Endothelial cell of umbilical vein (primary cell): ENCODE data around the gene MRPL47. TPM values are rescaled to one million over a fixed set of nuclear protein-coding genes. Genes with fewer than 3 reads are reported as not detected.
A peak's percentile ranks its signal among the peaks of the same experiment; 100 is the strongest.

Source experiments
- BruUV-seq: library from RNA; stranded (reverse); fragments of 400-500 nt; replicated peaks from 2 replicates; lab custom pipeline; 2021; lab: Mats Ljungman, UMichigan
- CTCF ChIA-PET: fragments of 300-600, 350-600 bp; sonication (Branson Sonifier 250); formaldehyde crosslinking; loops from one replicate; lab custom pipeline; 2021; ENCODE audit warnings: antibody characterized with exemption, inconsistent platforms; lab: Charles Lee
- POLR2A ChIA-PET: fragments of 300-600, 350-600 bp; sonication (Branson Sonifier 250); formaldehyde crosslinking; loops from one replicate; lab custom pipeline; 2021; ENCODE audit warnings: antibody characterized with exemption, inconsistent platforms; lab: Charles Lee
- DNase-seq: peaks from one replicate; pipeline ENCODE4 v3.0.0-alpha.2; 2011; ENCODE audit warnings: low read depth, low spot score
- FAIRE-seq: peaks from 2 replicates; lab custom pipeline; 2011; peaks lifted over from hg19 to GRCh38; lab: Jason Lieb, UNC
- H2AFZ ChIP-seq: 2 replicates; pipeline ENCODE4 v1.6.0; 2012; ENCODE audit warnings: low read depth, low read length, control low read depth, inconsistent platforms
- H3K27ac ChIP-seq: 2 replicates; pipeline ENCODE4 v1.5.1; 2011; ENCODE audit warnings: low read depth, mild to moderate bottlenecking, control low read depth, low read length, moderate library complexity; ENCODE audit not compliant: insufficient read depth
- H3K27me3 ChIP-seq, 2 experiments: 2 replicates each; pipeline versions ENCODE4 v1.6.0 to v1.6.1; 2011; ENCODE audit warnings: low read length in 2 of 2, mixed read lengths in 1 of 2; ENCODE audit not compliant: control insufficient read depth in 2 of 2, insufficient read depth in 2 of 2
- H3K36me3 ChIP-seq, 2 experiments: 2 replicates in 1 of 2; 3 replicates in 1 of 2; pipeline ENCODE4 v1.5.1; 2011; ENCODE audit warnings: low read length in 2 of 2, mild to moderate bottlenecking in 1 of 2, moderate library complexity in 1 of 2; ENCODE audit not compliant: control insufficient read depth in 2 of 2, insufficient read depth in 2 of 2; ENCODE audit errors: extremely low read depth in 1 of 2
- H3K4me1 ChIP-seq: 3 replicates; pipeline ENCODE4 v1.5.1; 2011; ENCODE audit warnings: mild to moderate bottlenecking, low read length; ENCODE audit not compliant: control insufficient read depth, insufficient read depth; ENCODE audit errors: extremely low read depth
- H3K4me2 ChIP-seq: 2 replicates; pipeline ENCODE4 v1.6.1; 2011; ENCODE audit warnings: low read length, control low read depth, mixed read lengths; ENCODE audit not compliant: insufficient read depth
- H3K4me3 ChIP-seq, 3 experiments: fragments of 200-600 bp in 1 of 3; sonication (generic), shearing (Covaris generic) in 1 of 3; replicated peaks in 1 of 3; 2 replicates each; pipeline ENCODE4 v1.5.1; 2011 to 2016; ENCODE audit warnings: control low read depth in 3 of 3, low read length in 3 of 3, mild to moderate bottlenecking in 2 of 3, inconsistent platforms in 1 of 3, low read depth in 1 of 3, moderate library complexity in 1 of 3; ENCODE audit not compliant: insufficient read depth in 1 of 3
- H3K79me2 ChIP-seq: 2 replicates; pipeline ENCODE4 v1.6.0; 2012; ENCODE audit warnings: low read length, inconsistent platforms; ENCODE audit not compliant: control insufficient read depth, insufficient read depth
- H3K9ac ChIP-seq: replicated peaks from 2 replicates; pipeline ENCODE3; 2011; ENCODE audit warnings: low read length, control low read depth; ENCODE audit not compliant: insufficient read depth; ENCODE audit errors: extremely low read depth
- H3K9me1 ChIP-seq: replicated peaks from 3 replicates; pipeline ENCODE4 v1.6.0; 2011; ENCODE audit warnings: mild to moderate bottlenecking, low read length; ENCODE audit not compliant: control insufficient read depth, insufficient read depth; ENCODE audit errors: extremely low read depth
- H3K9me3 ChIP-seq: replicated peaks from 2 replicates; pipeline ENCODE4 v1.5.1; 2012; ENCODE audit warnings: low read length, inconsistent platforms; ENCODE audit not compliant: control insufficient read depth, insufficient read depth
- H4K20me1 ChIP-seq: replicated peaks from 2 replicates; pipeline ENCODE3; 2011; ENCODE audit warnings: mild to moderate bottlenecking, low read length; ENCODE audit not compliant: control insufficient read depth, insufficient read depth; ENCODE audit errors: extremely low read depth
- CTCF ChIP-seq, 2 donors: IDR thresholded peaks; 1 replicate in 1 of 2; 2 replicates in 1 of 2; pipeline ENCODE4 v1.5.1; 2011; ENCODE audit warnings: low read length in 2 of 2, mild to moderate bottlenecking in 2 of 2, moderate library complexity in 2 of 2, control low read depth in 1 of 2, inconsistent platforms in 1 of 2, low read depth in 1 of 2; ENCODE audit not compliant: insufficient read depth in 1 of 2; ENCODE audit errors: extremely low read depth in 1 of 2
- EZH2 ChIP-seq: IDR thresholded peaks from 2 replicates; pipeline ENCODE4 v1.6.1; 2012; ENCODE audit warnings: borderline replicate concordance, low read depth, mild to moderate bottlenecking, moderate library complexity, low read length, inconsistent platforms; ENCODE audit not compliant: severe bottlenecking
- GATA2 ChIP-seq: IDR thresholded peaks from 2 replicates; pipeline ENCODE4 v1.7.0; 2011; ENCODE audit warnings: low read depth, mild to moderate bottlenecking, moderate library complexity, mixed read lengths, low read length; ENCODE audit not compliant: insufficient read length, insufficient read depth
- JUN ChIP-seq: IDR thresholded peaks from 2 replicates; pipeline ENCODE4 v1.6.1; 2011; ENCODE audit warnings: borderline replicate concordance, low read depth; ENCODE audit not compliant: insufficient read length, insufficient read depth
- MAX ChIP-seq: IDR thresholded peaks from 2 replicates; pipeline ENCODE4 v1.6.1; 2011; ENCODE audit not compliant: insufficient read depth, insufficient read length
- POLR2A ChIP-seq: IDR thresholded peaks from 2 replicates; pipeline ENCODE4 v1.6.1; 2012; ENCODE audit warnings: low read depth, mild to moderate bottlenecking, control low read depth, low read length
- dilution Hi-C: fragments of 300-500 bp; cut with MboI; formaldehyde crosslinking; loops from one replicate; pipeline ENCODE4 v1.15.0; 2019; ENCODE audit warnings: low sequenced_read_pairs; ENCODE audit not compliant: extremely low pct_ligation_motif_present
- intact Hi-C: fragments of 100-400 bp; cut with micrococcal nuclease; formaldehyde crosslinking; loops from one replicate; pipeline ENCODE4 v1.10.0; 2022
- polyA plus RNA-seq, 4 experiments: library from polyadenylated mRNA; depleted of rRNA in 3 of 4; stranded (reverse) in 3 of 4; unstranded in 1 of 4; fragments of >200 nt; gene quantifications; 2 replicates each; pipeline versions ENCODE4 v1.2.1 to v1.2.3, GENCODE V29; 2011 to 2012; ENCODE audit warnings: missing spikeins in 1 of 4
- total RNA-seq: library from RNA; stranded (reverse); gene quantifications from 2 replicates; pipeline ENCODE4 v1.2.3, GENCODE V29; 2021

Gene MRPL47
- total and polyA plus RNA-seq, 2 donors (not counting 3 experiments of a cell fraction or from before 2014, with no cell fraction given), result 20.3 to 47.0 TPM

GRCh38 chr3:179565496-179565895 is 38.9 kb downstream of the MRPL47 start:
- CTCF ChIA-PET, result interaction anchor here (1.0 to 1.5 kb wide), 2 partner anchors 10 to 244 kb away, joined by 4 read pairs; no protein-coding TSS in a partner anchor
- H3K36me3 ChIP-seq, result peaks cover 0 to 2% of the 10 kb centered on the region in 2 experiments
- no peak overlapping the region for H3K4me2 ChIP-seq
- no peaks in the 10 kb centered on the region for H3K9me3 ChIP-seq
- no peak overlapping the region for H2AFZ ChIP-seq
- H3K9ac ChIP-seq, result no peak overlapping the region
- FAIRE-seq, result no peak
- no peak for DNase-seq
- POLR2A ChIA-PET, result interaction anchor here (0.5 kb wide), 1 partner anchor 33 kb away, joined by 3 read pairs; no protein-coding TSS in a partner anchor
- intact Hi-C loops, result no loop called here
- H3K79me2 ChIP-seq, result peaks cover 47% of the 10 kb centered on the region
- H3K4me1 ChIP-seq, result peaks cover 7% of the 10 kb centered on the region
- H3K9me1 ChIP-seq, result no peaks in the 10 kb centered on the region
- BruUV-seq, result no TSS peak
- no peaks in the 10 kb centered on the region for H3K27me3 ChIP-seq
- H4K20me1 ChIP-seq, result no peaks in the 10 kb centered on the region
- dilution Hi-C loops, result no loop called here
- TF ChIP-seq JUN, result no peak
- TF ChIP-seq GATA2, result no peak
- no peak for TF ChIP-seq EZH2
- no peak overlapping the region for H3K27ac ChIP-seq
- H3K4me3 ChIP-seq, result no peak overlapping the region

GRCh38 chr3:179563271-179563783 is 41.1 kb downstream of the MRPL47 start:
- BruUV-seq, result no TSS peak
- intact Hi-C loops, result loop anchor here (2.0 kb wide), 1 partner anchor 495 kb away; no protein-coding TSS in a partner anchor

More at GRCh38 chr3:179563271-179563783, 41.1 kb downstream of the MRPL47 start:
- Histone ChIP-seq H3K9ac (peak overlapping the region; percentile 60), H4K20me1 (no peaks in the 10 kb centered on the region), H3K27ac (peak overlapping the region; percentile 25), H3K79me2 (peaks cover 40% of the 10 kb centered on the region), H3K4me2 (peak overlapping the region; percentile 88), H3K27me3 (no peaks in the 10 kb centered on the region), H3K4me1 (peaks cover 7% of the 10 kb centered on the region), H2AFZ (peak overlapping the region; percentile 52), H3K4me3 (peak overlapping the region; percentile 55 to 75 (median 70)), H3K36me3 (no peaks in the 10 kb centered on the region), H3K9me3 (no peaks in the 10 kb centered on the region), H3K9me1 (no peaks in the 10 kb centered on the region)
- dilution Hi-C loops, result no loop called here
- DNase-seq (peak; percentile 75), FAIRE-seq (peak; percentile 47)
- peak; percentile 7 for TF ChIP-seq POLR2A
- no peak for TF ChIP-seq GATA2
- peak; percentile 46 to 71 for TF ChIP-seq CTCF (IDR thresholded peaks at IDR 0.05; ENCODE audit: extremely low read depth in 1 of 2, insufficient read depth in 1 of 2, low read depth in 1 of 2, low read length in 2 of 2)
- peak; percentile 15 for TF ChIP-seq MAX
- ChIA-PET POLR2A (interaction anchor here (1.2 kb wide), 1 partner anchor 112 kb away, joined by 4 read pairs; the partner anchor contains the start of gene GNB4), CTCF (interaction anchor here (1.0 to 1.9 kb wide), 6 partner anchors 12 to 242 kb away, joined by 5 to 16 read pairs (median 6); partner anchors contain the start of gene ZNF639)
